Keratinocyte (primary cell): ENCODE measurements around the gene C7.

ENCODE experiments used
- CTCF ChIP-seq, 3 experiments: IDR thresholded peaks in 1 of 3; conservative IDR thresholded peaks in 1 of 3; optimal IDR thresholded peaks in 1 of 3; 2 replicates in 2 of 3; 3 replicates in 1 of 3; pipeline versions ENCODE3 to v1.5.1; 2011; ENCODE audit warnings: low read length in 3 of 3, mild to moderate bottlenecking in 3 of 3, moderate library complexity in 2 of 3, control low read depth in 1 of 3, inconsistent platforms in 1 of 3; ENCODE audit not compliant: insufficient read depth in 2 of 3; ENCODE audit errors: extremely low read depth in 1 of 3
- EZH2 ChIP-seq: IDR thresholded peaks from one replicate; pipeline ENCODE4 v1.6.1; 2012; ENCODE audit warnings: inconsistent platforms, mild to moderate bottlenecking, low read length, moderate library complexity

- TF ChIP-seq CTCF (optimal IDR thresholded peaks at IDR 0.05 in 1 of 3, IDR thresholded peaks at IDR 0.05 in 1 of 3, conservative IDR thresholded peaks at IDR 0.05 in 1 of 3; ENCODE audit: extremely low read depth in 1 of 3, insufficient read depth in 2 of 3, low read length in 3 of 3) (no peak), EZH2 (no peak)
Observed at GRCh38 chr5:40873286-40873880, 35.9 kb upstream of the C7 start.
